H1 (cell line): ENCODE results near the gene CYSRT1. TPM values are rescaled to one million over a fixed set of nuclear protein-coding genes. Genes with fewer than 3 reads are reported as not detected.

Experiments used
- CTCF ChIA-PET: fragments of 300-600 bp; sonication (Branson Sonifier 250); formaldehyde crosslinking; loops from one replicate; lab custom pipeline; 2021; ENCODE audit not compliant: partially characterized antibody; lab: Charles Lee
- POLR2A ChIA-PET: fragments of 300-600 bp; sonication (Branson Sonifier 250); formaldehyde crosslinking; loops from one replicate; lab custom pipeline; 2021; ENCODE audit warnings: inconsistent platforms; ENCODE audit not compliant: partially characterized antibody; lab: Charles Lee
- DNase-seq, 2 experiments: peaks; one replicate each; pipeline versions ENCODE4 v3.0.0 to v3.0.0-alpha.2; 2010 to 2022; ENCODE audit warnings: low spot score in 2 of 2, low read depth in 1 of 2, mixed read lengths in 1 of 2
- FAIRE-seq: peaks from 2 replicates; lab custom pipeline; 2011; peaks lifted over from hg19 to GRCh38; lab: Jason Lieb, UNC
- H2AFZ ChIP-seq: 2 replicates; pipeline ENCODE4 v1.8.1; 2012; ENCODE audit warnings: low read length, inconsistent platforms
- H2AK5ac ChIP-seq: 2 replicates; pipeline ENCODE4 v1.6.1; 2013; ENCODE audit warnings: low read depth, low read length
- H2BK120ac ChIP-seq: replicated peaks from 2 replicates; pipeline ENCODE3; 2013; ENCODE audit warnings: low read depth, low read length, inconsistent platforms
- H2BK12ac ChIP-seq: 2 replicates; pipeline ENCODE4 v1.6.1; 2013; ENCODE audit warnings: low read depth, low read length
- H2BK15ac ChIP-seq: 2 replicates; pipeline ENCODE4 v1.6.1; 2013; ENCODE audit warnings: low read length
- H2BK20ac ChIP-seq: 2 replicates; pipeline ENCODE4 v1.6.1; 2013; ENCODE audit warnings: low read length
- H2BK5ac ChIP-seq: 2 replicates; pipeline ENCODE4 v1.6.1; 2013; ENCODE audit warnings: low read depth, low read length
- H3K14ac ChIP-seq: 2 replicates; pipeline ENCODE4 v1.6.1; 2013; ENCODE audit warnings: inconsistent platforms; ENCODE audit not compliant: insufficient read length
- H3K18ac ChIP-seq: 2 replicates; pipeline ENCODE4 v1.6.1; 2013; ENCODE audit warnings: low read length; ENCODE audit errors: extremely low read depth
- H3K23ac ChIP-seq: 2 replicates; pipeline ENCODE4 v1.6.1; 2013; ENCODE audit warnings: inconsistent platforms; ENCODE audit not compliant: insufficient read length
- H3K23me2 ChIP-seq: 2 replicates; pipeline ENCODE4 v1.6.1; 2013; ENCODE audit warnings: low read depth, low read length
- H3K27ac ChIP-seq: 2 replicates; pipeline ENCODE4 v1.6.1; 2011; ENCODE audit warnings: low read depth, low read length, inconsistent platforms
- H3K27me3 ChIP-seq, 4 experiments: replicated peaks in 1 of 4; 1 replicate in 1 of 4; 2 replicates in 3 of 4; pipeline versions ENCODE4 v1.6.1 to v1.8.1; 2011 to 2013; ENCODE audit warnings: low read length in 3 of 4, mild to moderate bottlenecking in 3 of 4, inconsistent platforms in 2 of 4, mixed read lengths in 2 of 4, moderate library complexity in 1 of 4; ENCODE audit not compliant: control insufficient read depth in 3 of 4, insufficient read depth in 3 of 4; ENCODE audit errors: extremely low read depth in 1 of 4
- H3K36me3 ChIP-seq, 4 experiments: 2 replicates each; pipeline versions ENCODE4 v1.6.1 to v1.8.1; 2011 to 2013; ENCODE audit warnings: mild to moderate bottlenecking in 4 of 4, low read length in 3 of 4, moderate library complexity in 2 of 4, control low read depth in 1 of 4, inconsistent platforms in 1 of 4; ENCODE audit not compliant: insufficient read depth in 4 of 4, control insufficient read depth in 2 of 4
- H3K4ac ChIP-seq: replicated peaks from 2 replicates; pipeline ENCODE3; 2013; ENCODE audit warnings: low read length, low read depth, mixed read lengths, inconsistent platforms; ENCODE audit not compliant: insufficient read length
- H3K4me1 ChIP-seq, 4 experiments: replicated peaks in 1 of 4; 1 replicate in 1 of 4; 2 replicates in 3 of 4; pipeline versions ENCODE4 v1.6.1 to v1.8.1; 2011 to 2013; ENCODE audit warnings: low read length in 3 of 4, inconsistent platforms in 2 of 4, mixed read lengths in 1 of 4; ENCODE audit not compliant: insufficient read depth in 4 of 4, control insufficient read depth in 3 of 4
- H3K4me2 ChIP-seq, 2 experiments: 2 replicates each; pipeline versions ENCODE4 v1.6.1 to v1.8.1; 2011 to 2013; ENCODE audit warnings: low read depth in 2 of 2, low read length in 2 of 2, control low read depth in 1 of 2, inconsistent platforms in 1 of 2, mild to moderate bottlenecking in 1 of 2; ENCODE audit not compliant: insufficient read depth in 1 of 2
- H3K4me3 ChIP-seq, 4 experiments: fragments of 200-600, 300-600 bp in 1 of 4; sonication (generic), shearing (Covaris generic), sonication (Bioruptor Twin) in 1 of 4; 2 replicates each; pipeline versions ENCODE4 v1.5.1 to v1.8.1; 2011 to 2016; ENCODE audit warnings: low read length in 4 of 4, low read depth in 3 of 4, control low read depth in 2 of 4, inconsistent platforms in 2 of 4, mild to moderate bottlenecking in 2 of 4, mixed read lengths in 1 of 4, moderate library complexity in 1 of 4; ENCODE audit not compliant: insufficient read depth in 2 of 4; ENCODE audit errors: extremely low read depth in 1 of 4
- H3K56ac ChIP-seq: replicated peaks from 2 replicates; pipeline ENCODE3; 2013; ENCODE audit warnings: low read depth, mild to moderate bottlenecking, mixed read lengths, low read length, inconsistent platforms; ENCODE audit not compliant: insufficient read length
- H3K79me1 ChIP-seq: 2 replicates; pipeline ENCODE4 v1.6.1; 2013; ENCODE audit warnings: low read depth, low read length, control low read depth
- H3K79me2 ChIP-seq, 2 experiments: 2 replicates each; pipeline versions ENCODE4 v1.6.1 to v1.8.1; 2012 to 2013; ENCODE audit warnings: low read length in 2 of 2, mild to moderate bottlenecking in 2 of 2, inconsistent platforms in 1 of 2; ENCODE audit not compliant: insufficient read depth in 2 of 2, control insufficient read depth in 1 of 2
- H3K9ac ChIP-seq, 4 experiments: replicated peaks in 1 of 4; 1 replicate in 1 of 4; 2 replicates in 3 of 4; pipeline versions ENCODE4 v1.6.1 to v1.8.1; 2011 to 2013; ENCODE audit warnings: low read depth in 3 of 4, low read length in 3 of 4, control low read depth in 2 of 4, mild to moderate bottlenecking in 2 of 4, moderate library complexity in 2 of 4, inconsistent platforms in 1 of 4; ENCODE audit errors: extremely low read depth in 1 of 4
- H3K9me3 ChIP-seq, 2 experiments: 2 replicates each; pipeline versions ENCODE4 v1.6.1 to v1.8.1; 2012 to 2013; ENCODE audit warnings: mild to moderate bottlenecking in 2 of 2, moderate library complexity in 2 of 2, control low read depth in 1 of 2, inconsistent platforms in 1 of 2, low read depth in 1 of 2, low read length in 1 of 2, mixed read lengths in 1 of 2; ENCODE audit not compliant: insufficient read depth in 2 of 2
- H4K20me1 ChIP-seq, 2 experiments: replicated peaks in 1 of 2; 2 replicates each; pipeline versions ENCODE3 to v1.8.1; 2011 to 2013; ENCODE audit warnings: inconsistent platforms in 2 of 2, low read length in 2 of 2, mild to moderate bottlenecking in 1 of 2; ENCODE audit not compliant: insufficient read depth in 2 of 2, control insufficient read depth in 1 of 2
- H4K5ac ChIP-seq: 2 replicates; pipeline ENCODE4 v1.6.1; 2013; ENCODE audit warnings: low read length, low read depth, mixed read lengths, inconsistent platforms; ENCODE audit not compliant: insufficient read length
- H4K8ac ChIP-seq: 2 replicates; pipeline ENCODE4 v1.8.0; 2013; ENCODE audit warnings: mild to moderate bottlenecking, moderate library complexity, low read length, inconsistent platforms; ENCODE audit not compliant: insufficient read depth; ENCODE audit errors: extremely low read depth
- H4K91ac ChIP-seq: replicated peaks from 2 replicates; pipeline ENCODE3; 2013; ENCODE audit warnings: low read length, mixed read lengths, inconsistent platforms; ENCODE audit not compliant: insufficient read length
- CBX5 ChIP-seq: fragments of 300-800, 300-1000 bp; sonication (generic); IDR thresholded peaks from 2 replicates; pipeline ENCODE4 v1.7.1; 2016; ENCODE audit warnings: antibody characterized with exemption, low read length, low read depth
- RXRA ChIP-seq: IDR thresholded peaks from 2 replicates; pipeline ENCODE4 v1.6.1; 2011; ENCODE audit warnings: low read depth, mild to moderate bottlenecking, low read length, moderate library complexity; ENCODE audit not compliant: insufficient read depth
- SAP30 ChIP-seq: fragments of 300-600 bp; sonication (generic); IDR thresholded peaks from 2 replicates; pipeline ENCODE4 v1.7.1; 2012; ENCODE audit warnings: low read length, moderate library complexity, mild to moderate bottlenecking, inconsistent platforms; ENCODE audit not compliant: insufficient read depth, insufficient replicate concordance
- WGBS, 2 experiments: shearing (Covaris generic) in 1 of 2; methylation state at CpG; one replicate each; pipeline versions ENCODE4 v1.1.6 to v1.1.7; 2013 to 2015; ENCODE audit warnings: low lambda C conversion rate in 2 of 2, mixed read lengths in 2 of 2, inconsistent platforms in 1 of 2, low coverage in 1 of 2, missing lambda C conversion rate in 1 of 2; ENCODE audit not compliant: insufficient replicate concordance in 2 of 2, insufficient coverage in 1 of 2, insufficient read length in 1 of 2; ENCODE audit errors: extremely low coverage in 1 of 2, missing lambda C conversion rate in 1 of 2; 5-methylcytosine and 5-hydroxymethylcytosine counted together
- polyA plus RNA-seq, 7 experiments: library from polyadenylated mRNA; depleted of rRNA in 3 of 7; stranded (reverse) in 5 of 7; unstranded in 2 of 7; fragments of >200 nt in 5 of 7; fragments of 200-250 nt in 2 of 7; gene quantifications; 1 replicate in 5 of 7; 2 replicates in 1 of 7; 4 replicates in 1 of 7; pipeline versions ENCODE4 v1.2.1 to v1.2.3, GENCODE V29; 2011 to 2013; ENCODE audit warnings: missing spikeins in 2 of 7, mixed read lengths in 2 of 7
- total RNA-seq: library from RNA; stranded (reverse); fragmentation: NEBNext Ultra II Directional; extraction: Animal tissue kit (Norgen Biotek cat#: 25700); gene quantifications from 2 replicates; pipeline ENCODE4 v1.2.1, GENCODE V29; 2021
- TF ChIP-seq, protein P1 (sequence below): IDR thresholded peaks from 2 replicates; pipeline ENCODE4 v1.6.1; 2011; ENCODE audit warnings: low read depth, mild to moderate bottlenecking, low read length; ENCODE audit not compliant: insufficient read depth
- TF ChIP-seq, protein P2 (sequence below): IDR thresholded peaks from 2 replicates; pipeline ENCODE4 v1.6.1; 2011; ENCODE audit warnings: low read length, improper control_type of control experiment

The CYSRT1 gene
- total and polyA plus RNA-seq, 2 of the 8 experiments (the other 6 are each of a cell fraction or from before 2014, with no cell fraction given): 1.0 to 6.5 TPM

DNA sequence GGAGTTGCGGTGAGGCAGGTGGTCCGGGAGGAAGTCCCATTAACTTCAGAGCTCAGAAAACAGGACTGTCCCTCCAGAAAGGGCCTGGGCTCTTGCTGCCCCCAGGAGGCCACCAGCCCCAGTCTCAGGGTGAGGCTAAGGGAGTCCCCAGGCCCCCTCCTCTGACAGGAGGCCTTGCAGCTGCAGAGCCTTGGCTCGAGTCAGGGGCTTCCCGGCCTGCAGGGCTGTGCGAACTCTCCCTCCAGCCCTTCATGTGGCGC is 22.9 kb downstream of the CYSRT1 start:
- no peaks in the 10 kb centered on the region; the same call in none of the 2 replicates for H3K79me1 ChIP-seq
- no peak overlapping the region for H4K5ac ChIP-seq
- H3K36me3 ChIP-seq: peaks cover 2 to 9% (median 7%) of the 10 kb centered on the region in 4 experiments; a peak in 5 of 8 replicates
- H3K23me2 ChIP-seq: no peaks in the 10 kb centered on the region
- peaks cover 0 to 20% (median 16%) of the 10 kb centered on the region in 4 experiments; a peak in 5 of 7 replicates for H3K4me1 ChIP-seq
- H2BK120ac ChIP-seq: no peak overlapping the region
- FAIRE-seq (no peak), DNase-seq (no peak)
- no peak overlapping the region for H3K56ac ChIP-seq
- no peak overlapping the region for H3K18ac ChIP-seq
- no peak overlapping the region for H3K14ac ChIP-seq
- no peaks in the 10 kb centered on the region for H3K9me3 ChIP-seq
- H3K27me3 ChIP-seq: no peaks in the 10 kb centered on the region; a peak in 2 of 7 replicates
- no peak overlapping the region for H3K4me3 ChIP-seq
- H4K91ac ChIP-seq: no peak overlapping the region
- TF ChIP-seq CBX5: no peak
- TF ChIP-seq, protein P1, sequence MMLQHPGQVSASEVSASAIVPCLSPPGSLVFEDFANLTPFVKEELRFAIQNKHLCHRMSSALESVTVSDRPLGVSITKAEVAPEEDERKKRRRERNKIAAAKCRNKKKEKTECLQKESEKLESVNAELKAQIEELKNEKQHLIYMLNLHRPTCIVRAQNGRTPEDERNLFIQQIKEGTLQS: no peak
- TF ChIP-seq, protein P2, sequence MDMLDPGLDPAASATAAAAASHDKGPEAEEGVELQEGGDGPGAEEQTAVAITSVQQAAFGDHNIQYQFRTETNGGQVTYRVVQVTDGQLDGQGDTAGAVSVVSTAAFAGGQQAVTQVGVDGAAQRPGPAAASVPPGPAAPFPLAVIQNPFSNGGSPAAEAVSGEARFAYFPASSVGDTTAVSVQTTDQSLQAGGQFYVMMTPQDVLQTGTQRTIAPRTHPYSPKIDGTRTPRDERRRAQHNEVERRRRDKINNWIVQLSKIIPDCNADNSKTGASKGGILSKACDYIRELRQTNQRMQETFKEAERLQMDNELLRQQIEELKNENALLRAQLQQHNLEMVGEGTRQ: no peak
- TF ChIP-seq RXRA: no peak
- no peak for TF ChIP-seq SAP30
- no peak overlapping the region for H3K27ac ChIP-seq
- H2BK12ac ChIP-seq: no peak overlapping the region
- POLR2A ChIA-PET: interaction anchor here (1.1 to 69.9 kb wide), 4 partner anchors 9 to 54 kb away, joined by 3 to 1462 read pairs (median 733); partner anchors contain the start of genes CYSRT1, NDOR1, NELFB and RNF208
- H3K4me2 ChIP-seq: no peak overlapping the region
- H4K8ac ChIP-seq: no peak overlapping the region
- no peak overlapping the region for H2AFZ ChIP-seq
- no peak overlapping the region for H2BK15ac ChIP-seq
- WGBS, 2 experiments: 94% methylated on average over 6 of the region's 6 CpGs; no CpG with 5 or more reads in 1 of the 2 experiments
- H3K4ac ChIP-seq: no peak overlapping the region
- H3K79me2 ChIP-seq: no peaks in the 10 kb centered on the region; a peak in 1 of 4 replicates
- CTCF ChIA-PET: interaction anchor here (0.8 to 3.3 kb wide), 6 partner anchors 8 to 58 kb away, joined by 3 to 26 read pairs (median 4); partner anchors contain the start of gene RNF224
- peaks cover 6 to 10% of the 10 kb centered on the region in 2 experiments for H4K20me1 ChIP-seq
- H2BK20ac ChIP-seq: no peak overlapping the region
- no peak overlapping the region for H3K9ac ChIP-seq
- no peak overlapping the region for H2AK5ac ChIP-seq
- H2BK5ac ChIP-seq: no peak overlapping the region
- H3K23ac ChIP-seq: no peak overlapping the region
